GM21529 (cell line): Measurements from ENCODE around the gene CRY2.

Experiments used
- ATAC-seq: cut with Tn5 transposase; IDR thresholded peaks from one replicate; pipeline ENCODE4 v1.9.1; 2021; ENCODE audit not compliant: unreplicated experiment

The CRY2 gene

DNA sequence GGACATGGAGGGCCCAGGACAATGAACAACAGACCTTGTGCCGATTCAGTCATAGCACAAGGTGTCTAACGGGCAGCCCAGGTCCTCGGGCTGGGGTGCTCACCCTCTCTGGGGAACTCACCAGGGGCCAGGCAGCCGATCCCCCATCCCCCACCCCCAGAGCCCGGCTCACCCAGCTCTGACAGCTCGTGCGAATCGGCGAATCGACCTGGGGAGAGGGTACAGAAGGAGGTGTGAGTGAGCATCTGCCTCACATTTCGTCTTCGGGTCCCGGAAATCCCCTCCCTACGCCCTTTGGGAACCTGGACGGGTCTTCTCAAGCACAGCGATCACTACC lies 70.0 kb downstream of the CRY2 start:
- no peak for ATAC-seq

DNA sequence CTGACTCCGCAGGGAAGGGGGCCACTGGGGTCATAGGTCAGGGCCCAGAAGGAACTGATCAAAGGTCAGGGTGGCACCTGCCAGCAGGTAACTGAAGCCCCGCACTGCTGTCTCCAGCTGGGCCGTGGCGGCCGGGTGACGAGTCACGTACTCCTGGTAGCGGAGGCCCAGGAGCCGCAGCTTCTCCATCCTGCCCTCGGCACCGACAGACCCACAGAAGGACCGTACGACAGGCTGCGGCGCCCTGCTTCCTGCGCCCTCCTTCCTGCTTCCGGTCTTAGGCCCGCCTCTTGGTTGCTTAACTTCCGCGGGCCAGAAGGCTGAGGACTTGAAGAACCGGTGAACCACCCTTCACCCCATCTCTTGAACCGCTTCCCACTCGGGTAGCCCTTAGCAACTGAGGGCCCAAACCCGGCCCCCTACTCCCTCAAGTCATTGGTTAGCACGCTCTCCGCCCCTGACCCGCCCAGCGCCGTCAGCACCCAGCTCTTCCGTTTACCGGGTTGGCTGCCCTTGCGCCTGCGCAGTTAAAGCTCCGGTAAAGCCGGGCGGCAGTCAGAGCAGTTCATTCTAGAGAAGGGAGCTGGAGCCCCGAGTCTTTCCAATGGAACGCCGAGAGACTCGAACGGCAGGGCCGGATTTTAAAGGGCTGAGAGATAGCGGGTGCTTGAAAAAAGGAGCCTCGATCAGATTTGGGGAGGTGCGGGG lies 70.5 kb downstream of the CRY2 start, which contains the start of gene PEX16:
TSS of gene PEX16 (minus strand) at position 255 of the 708 bp plus-strand sequence. CDS start at position 189, 66 bp downstream.
- peak; percentile 85 for ATAC-seq

DNA sequence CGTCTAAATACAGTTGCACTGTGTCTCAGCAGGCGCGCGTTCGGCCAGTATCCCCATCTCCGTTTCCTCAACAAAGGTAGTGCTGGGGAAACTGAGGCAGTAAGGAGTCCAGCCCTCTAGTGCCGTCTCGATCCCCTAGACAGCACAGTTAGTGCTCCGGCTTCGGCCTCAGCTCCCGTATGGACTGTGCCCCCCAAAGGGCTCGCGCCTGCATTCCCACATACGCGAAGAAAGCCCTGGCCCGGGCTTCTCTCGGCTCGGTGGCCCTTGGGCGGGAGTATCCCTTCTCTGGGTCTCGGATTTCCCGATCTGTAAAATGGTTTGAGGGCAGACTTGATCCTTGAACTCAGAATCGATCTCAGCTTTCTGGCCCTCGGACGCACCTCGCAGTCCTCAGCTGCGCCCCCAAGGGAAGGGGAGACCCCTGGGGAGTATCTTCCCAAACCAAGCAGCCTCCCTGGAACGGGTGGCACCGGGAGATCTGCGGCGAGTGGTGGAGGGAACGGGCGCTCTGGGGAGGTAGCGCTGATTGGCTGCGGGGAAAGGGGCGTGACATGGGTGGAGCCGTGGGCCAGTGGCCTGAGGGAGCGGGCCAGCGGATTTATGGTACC lies 71.2 kb downstream of the CRY2 start:
- ATAC-seq: peak; percentile 48

DNA sequence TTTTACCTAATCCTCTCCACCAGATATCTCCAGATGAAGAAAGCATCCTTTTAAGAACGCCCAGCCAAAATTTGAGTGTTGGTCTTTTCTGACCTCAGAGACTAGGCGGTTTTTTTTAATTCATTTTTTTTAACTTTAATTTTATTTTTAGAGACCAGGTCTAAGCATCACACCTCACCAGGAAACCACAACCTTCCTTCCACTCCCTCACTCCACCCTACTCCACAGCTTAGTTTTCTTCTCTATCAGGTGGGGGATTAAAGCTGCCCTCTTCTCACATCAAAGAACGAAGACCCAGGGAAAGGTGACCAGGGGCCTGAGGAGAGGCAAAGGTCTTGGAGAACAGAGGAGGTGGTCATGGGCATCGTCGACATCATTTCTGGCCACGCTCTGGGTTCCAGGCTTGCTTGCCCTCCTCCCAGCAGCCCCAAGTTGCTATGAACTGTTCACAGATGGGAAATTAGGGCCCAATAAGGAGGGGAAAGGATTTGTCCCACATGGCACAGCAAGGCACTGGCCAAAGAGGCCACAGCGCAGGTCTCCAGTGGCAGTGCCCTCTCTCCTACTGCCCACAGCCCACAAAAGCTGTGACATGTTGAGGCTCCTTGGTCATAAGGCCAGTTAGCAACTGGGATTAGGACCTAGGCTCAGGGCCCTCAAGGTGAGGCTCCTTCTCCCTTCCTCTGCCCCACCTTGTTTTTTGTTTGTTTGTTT lies 71.8 kb downstream of the CRY2 start:
- ATAC-seq: no peak

DNA sequence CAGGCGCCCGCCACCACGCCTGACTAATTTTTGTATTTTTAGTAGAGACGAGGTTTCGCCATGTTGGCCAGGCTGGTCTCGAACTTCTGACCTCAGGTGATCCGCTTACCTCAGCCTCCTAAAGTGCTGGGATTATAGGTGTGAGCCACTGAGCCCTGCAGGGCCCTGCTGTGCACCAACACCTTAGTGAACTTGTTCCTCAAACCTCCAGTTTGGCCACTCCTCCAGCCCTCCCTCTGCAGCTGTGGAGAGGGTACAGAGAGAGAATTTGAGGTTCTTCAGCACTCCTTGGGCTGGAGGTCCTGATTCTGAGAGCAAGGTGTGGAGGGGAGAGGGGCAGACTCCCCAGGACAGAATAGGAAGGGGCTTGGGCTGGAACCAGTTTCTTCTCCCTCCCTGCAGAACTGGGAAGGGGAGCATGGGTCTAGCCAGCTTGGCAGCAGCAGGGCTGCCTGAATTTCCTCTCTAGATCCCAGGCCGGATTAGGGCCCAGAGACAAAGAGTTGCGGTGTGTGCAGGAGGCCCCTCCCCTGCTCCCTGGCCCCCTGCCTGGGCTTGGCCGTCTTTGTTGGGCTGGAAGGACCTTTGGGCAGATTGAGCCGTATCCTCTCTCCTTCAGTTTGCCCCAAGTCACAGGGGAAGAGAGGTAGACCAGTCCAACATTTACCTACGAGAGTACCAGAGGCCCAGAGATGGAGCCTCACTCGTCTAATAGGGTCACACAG lies 72.7 kb downstream of the CRY2 start:
- ATAC-seq: no peak

DNA sequence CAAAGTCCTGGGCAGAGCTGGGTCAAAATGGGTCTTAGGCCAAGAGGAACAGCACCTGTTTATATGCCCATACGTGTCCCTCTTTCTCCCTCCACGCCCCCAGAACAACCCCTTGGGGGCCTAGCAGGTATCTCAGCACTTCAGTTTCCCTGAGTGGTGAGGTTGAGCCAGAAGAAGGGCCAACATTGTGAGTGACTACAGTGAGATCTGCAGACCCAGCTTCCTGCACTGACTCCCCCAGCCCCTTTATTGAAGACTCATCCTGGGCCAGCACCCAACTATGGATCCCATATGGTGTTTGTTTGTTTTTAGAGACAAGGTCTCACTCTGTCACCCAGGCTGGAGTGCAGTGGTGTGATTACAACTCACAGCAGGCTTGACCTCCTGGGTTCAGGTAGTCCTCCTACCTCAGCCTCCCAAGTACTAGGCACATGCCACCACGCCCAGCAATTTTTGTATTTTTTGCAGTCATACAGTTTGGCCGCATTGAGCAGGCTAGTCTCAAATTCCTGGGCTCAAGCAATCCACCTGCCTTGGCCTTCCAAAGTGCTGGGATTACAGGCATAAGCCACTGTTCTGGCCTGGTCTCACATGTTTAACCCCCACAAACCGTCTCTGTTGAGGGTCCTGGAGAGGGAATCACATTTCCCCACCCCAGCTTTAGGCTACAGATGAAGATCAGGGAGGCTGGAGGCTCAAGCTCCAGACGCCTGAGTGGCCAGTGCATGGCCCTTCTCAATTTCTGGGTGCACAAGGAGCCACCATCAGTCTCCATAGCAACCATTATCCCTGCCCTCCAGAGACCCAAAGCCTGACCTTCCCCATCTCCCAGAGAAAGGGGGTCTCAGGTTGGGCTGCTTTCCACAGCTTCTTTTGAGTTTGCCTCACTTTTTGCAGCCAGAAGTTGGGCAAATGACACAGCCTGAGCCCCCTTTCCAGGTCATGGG lies 73.5 kb downstream of the CRY2 start:
- ATAC-seq: no peak

DNA sequence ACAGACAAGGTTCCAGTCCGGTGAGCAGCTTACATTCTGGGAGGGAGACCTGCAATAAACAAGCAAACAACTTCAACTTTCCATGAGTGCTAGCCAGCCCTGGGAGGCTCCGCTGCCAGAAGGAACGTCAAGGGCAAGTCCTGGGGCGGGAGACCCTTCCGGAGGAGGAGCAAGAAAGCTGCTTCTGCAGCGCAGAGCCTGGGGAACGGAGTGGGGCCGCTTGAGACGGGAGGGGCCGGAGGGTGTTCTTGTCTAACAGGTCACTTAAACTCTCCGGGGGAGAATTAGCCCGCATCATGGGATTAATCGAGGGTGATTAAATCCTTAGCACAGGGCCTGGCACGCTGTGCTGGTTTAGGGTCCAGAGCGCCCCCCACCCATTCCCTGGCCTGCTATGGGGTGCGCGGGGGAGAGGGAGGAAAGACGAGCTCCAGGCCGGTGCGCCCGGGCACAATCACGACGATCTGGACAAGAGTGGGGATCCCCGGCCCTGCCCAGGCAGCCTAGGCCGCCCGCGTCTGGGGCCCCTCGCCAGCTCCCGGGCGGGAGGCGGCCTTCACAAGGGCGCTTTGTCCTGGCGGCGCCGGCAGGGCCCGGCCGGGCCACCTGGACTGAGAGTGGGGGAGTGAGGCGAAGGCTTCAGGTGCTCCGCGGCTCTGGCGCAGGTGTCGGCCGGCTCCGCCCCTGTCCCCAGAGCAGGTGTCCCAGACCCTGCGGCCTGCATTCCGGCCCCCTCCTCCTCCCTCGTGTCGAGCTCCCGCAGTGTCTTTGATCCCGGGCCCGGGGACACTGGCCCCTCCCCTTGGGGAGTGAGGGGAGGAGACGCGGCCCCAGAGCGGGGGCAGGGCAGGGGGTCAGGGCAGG lies 74.5 kb downstream of the CRY2 start:
- no peak for ATAC-seq

DNA sequence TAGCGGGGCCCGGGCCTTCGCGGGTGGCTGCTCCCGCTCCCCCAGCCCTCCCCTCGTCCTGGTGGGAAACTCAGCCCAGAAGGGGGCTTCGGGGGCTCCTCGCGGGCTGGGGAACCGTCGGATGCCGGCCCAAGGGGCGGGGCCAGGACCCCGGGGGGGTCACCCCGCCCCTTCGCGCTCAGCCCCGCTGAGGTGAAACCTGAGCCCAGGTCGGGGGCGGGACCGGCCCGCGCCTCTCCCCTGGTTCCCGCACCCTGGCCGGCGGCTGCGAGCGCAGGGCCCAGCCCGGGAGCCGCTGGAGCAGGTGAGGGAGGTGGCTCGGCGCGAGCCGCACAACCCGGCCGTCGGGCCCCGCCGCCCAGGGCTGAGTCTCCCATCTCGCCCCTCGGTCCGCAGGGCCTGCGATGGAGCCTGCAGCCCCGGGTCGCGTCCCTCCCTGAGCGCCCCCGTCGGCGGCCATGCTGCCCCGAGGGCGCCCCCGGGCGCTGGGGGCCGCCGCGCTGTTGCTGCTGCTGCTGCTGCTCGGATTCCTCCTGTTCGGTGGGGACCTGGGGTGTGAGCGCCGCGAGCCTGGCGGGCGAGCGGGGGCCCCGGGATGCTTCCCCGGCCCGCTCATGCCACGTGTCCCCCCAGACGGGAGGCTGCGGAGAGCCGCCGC lies 75.3 kb downstream of the CRY2 start, which contains the start of gene LARGE2:
TSS of gene LARGE2 (plus strand) at position 232 of the 658 bp plus-strand sequence. CDS start at position 459, 227 bp downstream.
- ATAC-seq: no peak

DNA sequence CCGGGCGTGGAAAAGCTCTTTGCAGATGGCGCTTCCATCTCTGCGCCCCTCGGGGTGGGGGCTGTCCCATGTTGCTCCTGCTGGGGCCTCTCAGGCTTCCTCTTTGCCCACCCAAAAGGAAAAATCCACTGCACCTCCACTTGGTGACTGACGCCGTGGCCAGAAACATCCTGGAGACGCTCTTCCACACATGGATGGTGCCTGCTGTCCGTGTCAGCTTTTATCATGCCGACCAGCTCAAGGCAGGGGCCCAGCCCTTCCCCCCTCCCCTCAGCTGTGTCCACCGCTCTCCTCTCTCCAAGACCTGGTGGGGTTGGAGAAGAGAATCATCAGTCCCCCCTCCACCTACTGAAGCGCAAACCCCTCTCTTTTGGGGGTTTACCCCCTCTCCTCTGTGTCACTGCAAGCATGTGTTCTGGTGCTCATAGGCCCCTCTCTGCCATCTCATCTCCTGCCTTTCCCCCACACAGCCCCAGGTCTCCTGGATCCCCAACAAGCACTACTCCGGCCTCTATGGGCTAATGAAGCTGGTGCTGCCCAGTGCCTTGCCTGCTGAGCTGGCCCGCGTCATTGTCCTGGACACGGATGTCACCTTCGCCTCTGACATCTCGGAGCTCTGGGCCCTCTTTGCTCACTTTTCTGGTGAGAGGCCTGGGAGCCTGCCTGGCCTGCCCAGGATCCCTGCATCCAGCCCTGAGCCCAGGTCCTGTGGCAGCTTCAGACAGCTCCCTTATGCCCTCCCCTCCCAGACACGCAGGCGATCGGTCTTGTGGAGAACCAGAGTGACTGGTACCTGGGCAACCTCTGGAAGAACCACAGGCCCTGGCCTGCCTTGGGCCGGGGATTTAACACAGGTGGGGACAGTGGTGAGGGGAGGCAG lies 77.0 kb downstream of the CRY2 start:
- ATAC-seq: no peak

DNA sequence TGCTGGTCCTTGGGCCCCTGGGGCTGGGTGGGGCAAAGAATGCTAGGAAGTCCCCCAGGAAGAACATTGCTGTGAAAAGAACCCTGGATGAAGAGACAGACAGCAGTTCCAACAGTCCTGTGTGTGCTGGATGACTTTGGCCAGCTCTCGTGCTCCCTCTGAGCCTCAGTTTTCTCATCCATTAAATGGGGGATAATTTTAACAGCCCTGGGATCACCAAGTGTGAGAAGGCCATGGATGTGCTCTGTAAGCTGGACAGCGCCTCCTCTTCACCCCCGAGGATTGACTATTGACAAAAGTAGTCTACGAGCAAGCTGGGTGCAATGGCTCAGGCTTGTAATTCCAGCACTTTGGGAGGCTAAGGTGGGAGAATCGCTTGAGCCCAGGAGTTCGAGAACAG lies 77.7 kb downstream of the CRY2 start:
- no peak for ATAC-seq

DNA sequence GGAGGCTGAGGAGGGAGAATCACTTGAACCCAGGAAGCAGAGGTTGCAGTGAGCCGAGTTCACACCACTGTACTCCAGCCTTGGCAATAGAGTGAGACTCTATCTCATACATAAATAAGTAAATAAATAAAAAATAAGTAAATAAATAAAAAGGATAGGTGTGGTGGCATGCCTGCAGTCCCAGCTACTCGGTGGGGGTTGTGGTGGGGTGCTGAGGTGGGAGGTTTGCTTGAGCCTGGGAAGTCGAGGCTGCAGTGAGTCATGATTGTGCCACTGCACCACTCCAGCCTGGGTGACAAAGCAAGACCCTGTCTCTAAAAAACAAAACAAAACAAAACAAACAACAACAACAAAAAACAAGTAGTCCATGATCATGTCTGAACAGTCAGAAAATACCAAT lies 78.3 kb downstream of the CRY2 start:
- no peak for ATAC-seq

DNA sequence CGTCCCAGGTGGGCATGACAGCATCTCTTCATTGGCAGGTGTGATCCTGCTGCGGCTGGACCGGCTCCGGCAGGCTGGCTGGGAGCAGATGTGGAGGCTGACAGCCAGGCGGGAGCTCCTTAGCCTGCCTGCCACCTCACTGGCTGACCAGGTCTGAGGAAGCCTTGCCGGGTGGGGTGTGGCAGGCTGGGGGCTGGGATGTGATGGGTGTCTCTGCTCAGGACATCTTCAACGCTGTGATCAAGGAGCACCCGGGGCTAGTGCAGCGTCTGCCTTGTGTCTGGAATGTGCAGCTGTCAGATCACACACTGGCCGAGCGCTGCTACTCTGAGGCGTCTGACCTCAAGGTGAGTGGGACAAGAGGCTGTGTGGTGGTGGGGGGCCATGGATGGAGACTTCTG lies 78.7 kb downstream of the CRY2 start:
- ATAC-seq: no peak

DNA sequence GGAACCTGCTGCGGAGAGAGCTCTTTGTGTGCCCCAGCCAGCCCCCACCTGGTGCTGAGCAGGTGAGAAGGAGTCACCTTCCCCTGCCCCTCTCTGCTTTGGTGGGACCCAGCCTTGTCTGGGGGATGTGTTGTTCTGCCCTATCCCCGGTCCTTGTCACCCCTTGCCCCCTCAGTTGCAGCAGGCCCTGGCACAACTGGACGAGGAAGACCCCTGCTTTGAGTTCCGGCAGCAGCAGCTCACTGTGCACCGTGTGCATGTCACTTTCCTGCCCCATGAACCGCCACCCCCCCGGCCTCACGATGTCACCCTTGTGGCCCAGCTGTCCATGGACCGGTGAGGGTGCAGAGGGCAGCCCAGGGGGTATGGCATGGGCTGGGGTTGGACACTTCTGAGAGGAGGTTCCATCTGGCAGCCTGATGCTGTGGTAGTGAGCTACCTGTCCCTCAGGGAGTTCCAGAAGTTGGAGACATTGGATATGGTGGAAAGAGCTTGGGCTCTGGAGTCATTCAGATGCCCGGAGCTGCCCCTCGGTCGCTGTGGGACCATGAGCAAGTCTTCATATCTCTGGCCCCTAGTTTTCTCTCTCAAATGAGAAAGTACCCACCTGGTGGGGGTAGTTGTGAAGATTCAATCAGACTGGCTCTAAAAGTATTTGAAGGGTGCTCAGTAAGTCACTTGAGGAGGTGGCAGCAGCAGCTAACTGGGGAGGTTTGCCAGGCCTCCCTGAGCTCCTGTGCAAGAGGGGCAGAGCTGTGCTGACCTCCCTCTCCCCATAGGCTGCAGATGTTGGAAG lies 79.5 kb downstream of the CRY2 start:
- no peak for ATAC-seq

DNA sequence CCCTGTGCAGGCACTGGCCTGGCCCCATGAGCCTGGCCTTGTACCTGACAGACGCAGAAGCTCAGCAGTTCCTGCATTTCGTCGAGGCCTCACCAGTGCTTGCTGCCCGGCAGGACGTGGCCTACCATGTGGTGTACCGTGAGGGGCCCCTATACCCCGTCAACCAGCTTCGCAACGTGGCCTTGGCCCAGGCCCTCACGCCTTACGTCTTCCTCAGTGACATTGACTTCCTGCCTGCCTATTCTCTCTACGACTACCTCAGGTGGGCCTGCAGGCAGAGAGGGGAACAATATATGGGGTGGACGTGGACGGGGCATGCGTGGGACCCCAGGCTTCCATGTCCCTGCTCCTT lies 80.0 kb downstream of the CRY2 start:
- no peak for ATAC-seq

DNA sequence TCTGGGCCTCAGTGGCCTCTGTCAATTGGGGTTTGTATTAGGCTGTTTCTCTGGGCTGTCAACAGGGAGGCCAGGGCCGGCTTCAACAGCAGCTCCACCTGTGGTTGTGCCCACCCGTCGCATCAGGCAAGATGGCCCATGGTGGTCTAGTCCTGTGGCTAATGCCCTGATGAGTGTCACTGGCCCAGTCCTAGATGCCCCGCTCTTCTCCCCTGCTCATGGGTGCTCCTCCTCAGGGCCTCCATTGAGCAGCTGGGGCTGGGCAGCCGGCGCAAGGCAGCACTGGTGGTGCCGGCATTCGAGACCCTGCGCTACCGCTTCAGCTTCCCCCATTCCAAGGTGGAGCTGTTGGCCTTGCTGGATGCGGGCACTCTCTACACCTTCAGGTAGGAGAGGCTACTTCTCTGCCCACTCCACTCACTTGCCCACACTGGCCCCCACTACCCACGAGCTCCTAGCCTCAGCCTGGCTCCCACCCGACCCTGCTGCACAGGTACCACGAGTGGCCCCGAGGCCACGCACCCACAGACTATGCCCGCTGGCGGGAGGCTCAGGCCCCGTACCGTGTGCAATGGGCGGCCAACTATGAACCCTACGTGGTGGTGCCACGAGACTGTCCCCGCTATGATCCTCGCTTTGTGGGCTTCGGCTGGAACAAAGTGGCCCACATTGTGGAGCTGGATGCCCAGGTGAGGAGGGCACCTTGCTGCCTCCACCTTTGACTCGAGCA lies 80.6 kb downstream of the CRY2 start:
- ATAC-seq: no peak

DNA sequence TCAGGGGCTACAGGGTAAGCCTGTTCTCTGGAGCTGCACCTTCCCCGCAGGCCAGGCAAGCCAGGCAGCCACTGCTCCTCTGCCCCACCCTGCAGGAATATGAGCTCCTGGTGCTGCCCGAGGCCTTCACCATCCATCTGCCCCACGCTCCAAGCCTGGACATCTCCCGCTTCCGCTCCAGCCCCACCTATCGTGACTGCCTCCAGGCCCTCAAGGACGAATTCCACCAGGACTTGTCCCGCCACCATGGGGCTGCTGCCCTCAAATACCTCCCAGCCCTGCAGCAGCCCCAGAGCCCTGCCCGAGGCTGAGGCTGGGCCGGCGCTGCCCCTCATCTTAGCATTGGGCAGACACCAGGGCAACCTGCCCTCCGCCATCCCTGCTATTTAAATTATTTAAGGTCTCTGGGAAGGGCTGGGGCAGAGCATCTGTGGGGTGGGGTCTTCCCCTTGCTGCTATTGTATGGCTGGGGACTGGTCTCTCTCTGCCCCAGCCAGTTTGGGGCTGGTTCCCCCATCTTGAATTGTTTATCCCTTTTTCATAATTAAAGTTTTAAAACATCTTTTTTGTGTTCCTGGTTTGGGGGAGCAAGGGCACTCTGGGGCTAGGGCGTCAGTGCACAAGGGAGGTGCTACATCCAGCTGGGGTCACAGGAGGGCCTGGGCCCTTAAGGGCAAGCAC lies 81.4 kb downstream of the CRY2 start:
- no peak for ATAC-seq
